ENCODE data around the gene ZNF417.
"Not testable (repeated sequence)": the region's sequence is repeated elsewhere in the genome, so short reads cannot be mapped to it uniquely, and the experiment has no call there.

ZNF417 gene

DNA sequence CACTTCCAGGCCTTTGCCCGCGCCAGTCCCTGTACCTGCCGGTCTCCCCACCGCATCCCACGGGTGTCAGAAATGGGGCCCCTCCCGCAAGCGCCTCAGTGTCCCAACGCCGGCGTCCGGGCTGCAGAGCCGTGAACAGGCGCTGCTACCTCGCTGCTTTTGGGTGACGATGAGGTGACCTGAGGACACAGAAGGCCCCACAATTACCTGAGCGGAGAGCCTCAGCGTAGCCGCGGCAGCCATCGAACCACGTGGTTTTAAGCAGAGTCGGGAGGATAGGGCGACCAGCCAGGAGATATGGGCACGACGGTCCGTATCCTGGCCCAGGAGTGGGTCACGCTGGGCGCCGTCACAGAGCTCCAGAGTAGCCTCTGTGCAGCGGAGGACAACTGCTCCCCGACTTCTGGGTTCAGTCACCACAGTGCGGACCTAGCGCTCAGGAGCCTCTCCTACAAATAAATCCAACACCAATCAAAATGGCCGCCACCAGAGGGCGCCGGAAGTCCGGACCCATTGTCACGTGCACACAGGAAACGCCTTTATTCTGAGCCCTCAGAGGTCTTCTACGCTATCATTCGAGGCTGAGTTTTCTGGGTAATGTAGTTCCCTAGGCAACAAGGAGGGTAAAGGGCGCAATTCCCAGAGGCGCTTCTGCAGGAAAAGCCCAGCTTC is 27.7 kb downstream of the ZNF417 start, which contains the start of gene ZNF814:
ZNF814 (minus strand) TSS at position 478 of the 672 bp plus-strand sequence; CDS start at position 243, 235 bp downstream.
- Histone ChIP-seq H3K9me3 (ENCODE audit: control insufficient read depth in 2 of 2, low read length in 2 of 2) (peaks cover 0 to 9% of the 10 kb centered on the region in 2 donors), H3K27me3 (ENCODE audit: control insufficient read depth in 2 of 2, insufficient read depth in 2 of 2, low read length in 2 of 2) (no peaks in the 10 kb centered on the region), H3K4me1 (ENCODE audit: control insufficient read depth in 2 of 2, insufficient read depth in 2 of 2, low read length in 2 of 2) (peaks cover 0 to 2% of the 10 kb centered on the region in 2 donors), H3K27ac (ENCODE audit: low read depth in 2 of 2, low read length in 2 of 2) (peak within 1 kb of the TSS; percentile 75 to 83), H3K36me3 (ENCODE audit: control insufficient read depth in 2 of 2, insufficient read depth in 2 of 2, low read length in 2 of 2) (peaks cover 9 to 12% of the 10 kb centered on the region in 2 donors), H3K9ac (ENCODE audit: low read depth in 1 of 2, low read length in 2 of 2) (peak within 1 kb of the TSS; percentile 69 to 81), H3K4me3 (ENCODE audit: low read length in 2 of 2) (peak within 1 kb of the TSS; percentile 96 to 97)

DNA sequence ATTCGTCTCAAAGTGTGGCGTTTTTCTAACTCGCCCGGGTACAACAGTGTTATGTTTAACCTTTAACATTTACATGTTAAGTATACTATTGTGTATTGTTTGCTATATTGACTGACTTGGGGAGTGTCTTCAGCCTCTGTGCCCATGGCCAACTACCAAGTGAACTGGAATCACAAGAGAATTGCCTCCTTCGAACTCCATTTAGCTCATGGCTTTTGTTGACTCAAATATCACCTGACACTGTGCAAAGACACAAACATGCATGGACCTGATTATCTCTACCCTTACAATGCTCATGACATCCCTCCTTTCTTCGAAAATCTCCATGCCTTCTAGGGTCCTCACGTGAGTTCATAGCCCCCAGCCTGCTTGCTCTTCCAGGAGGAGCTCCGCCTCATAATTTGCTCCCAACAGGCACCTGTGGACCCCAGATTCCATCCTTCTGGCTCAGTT is 28.3 kb downstream of the ZNF417 start:
- Histone ChIP-seq H3K36me3 (ENCODE audit: control insufficient read depth in 2 of 2, insufficient read depth in 2 of 2, low read length in 2 of 2) (peaks cover 9 to 12% of the 10 kb centered on the region in 2 donors), H3K4me1 (ENCODE audit: control insufficient read depth in 2 of 2, insufficient read depth in 2 of 2, low read length in 2 of 2) (peaks cover 0 to 2% of the 10 kb centered on the region in 2 donors), H3K9me3 (ENCODE audit: control insufficient read depth in 2 of 2, low read length in 2 of 2) (peaks cover 0 to 9% of the 10 kb centered on the region in 2 donors), H3K27ac (ENCODE audit: low read depth in 2 of 2, low read length in 2 of 2) (peak overlapping the region; percentile 75 to 83), H3K4me3 (ENCODE audit: low read length in 2 of 2) (peak overlapping the region; percentile 96 to 97), H3K27me3 (ENCODE audit: control insufficient read depth in 2 of 2, insufficient read depth in 2 of 2, low read length in 2 of 2) (no peaks in the 10 kb centered on the region), H3K9ac (ENCODE audit: low read depth in 1 of 2, low read length in 2 of 2) (peak overlapping the region; percentile 69 to 81)

DNA sequence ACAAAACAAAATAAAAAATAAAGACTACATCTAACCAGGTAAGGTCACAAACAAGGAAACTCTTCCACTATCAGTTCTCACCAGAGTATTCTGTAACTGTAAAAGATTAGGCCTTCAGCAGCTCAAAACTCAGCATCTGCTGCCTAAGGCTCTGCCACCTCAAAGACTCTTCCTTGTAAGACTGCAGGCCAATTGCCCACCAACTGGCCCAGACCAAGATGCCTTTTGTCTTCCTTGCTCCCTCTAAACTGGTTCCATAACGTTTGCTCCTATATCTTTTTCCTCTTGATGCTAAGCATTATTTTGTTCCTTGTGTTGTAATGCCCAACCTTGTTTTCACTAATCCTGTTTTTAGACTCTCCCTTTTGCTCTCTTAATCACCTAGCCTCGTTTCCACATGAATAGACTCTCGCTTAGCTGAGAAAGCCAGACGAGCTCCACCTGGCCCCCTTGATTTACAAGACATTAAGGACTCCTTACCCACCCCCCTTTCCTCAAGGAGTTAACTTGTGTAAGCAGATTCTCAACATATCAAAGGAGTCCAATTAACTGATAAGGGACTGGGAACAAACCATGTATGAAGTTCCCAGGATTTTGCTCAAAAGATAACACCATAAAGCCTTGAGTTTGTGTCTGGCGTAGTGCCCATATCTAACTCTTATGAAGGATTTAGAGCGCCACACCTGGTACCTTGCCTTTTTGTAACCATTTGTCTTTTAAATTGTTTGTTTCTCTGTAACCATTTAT is 29.0 kb downstream of the ZNF417 start:
- Histone ChIP-seq H3K36me3 (ENCODE audit: control insufficient read depth in 2 of 2, insufficient read depth in 2 of 2, low read length in 2 of 2) (peaks cover 9 to 12% of the 10 kb centered on the region in 2 donors), H3K9me3 (ENCODE audit: control insufficient read depth in 2 of 2, low read length in 2 of 2) (peaks cover 0 to 9% of the 10 kb centered on the region in 2 donors), H3K9ac (ENCODE audit: low read depth in 1 of 2, low read length in 2 of 2) (peak overlapping the region in 1 of 2 donors; percentile 8), H3K4me1 (ENCODE audit: control insufficient read depth in 2 of 2, insufficient read depth in 2 of 2, low read length in 2 of 2) (peaks cover 0 to 2% of the 10 kb centered on the region in 2 donors), H3K27ac (ENCODE audit: low read depth in 2 of 2, low read length in 2 of 2) (peak overlapping the region in 1 of 2 donors; percentile 23), H3K27me3 (ENCODE audit: control insufficient read depth in 2 of 2, insufficient read depth in 2 of 2, low read length in 2 of 2) (no peaks in the 10 kb centered on the region), H3K4me3 (ENCODE audit: low read length in 2 of 2) (peak overlapping the region; percentile 22 to 97)

GRCh38 chr19:57886046-57886445 is 30.3 kb downstream of the ZNF417 start:
- Histone ChIP-seq H3K9me3 (ENCODE audit: control insufficient read depth in 2 of 2, low read length in 2 of 2) (peaks cover 0 to 9% of the 10 kb centered on the region in 2 donors), H3K9ac (ENCODE audit: low read depth in 1 of 2, low read length in 2 of 2) (no peak overlapping the region), H3K27ac (ENCODE audit: low read depth in 2 of 2, low read length in 2 of 2) (no peak overlapping the region), H3K4me1 (ENCODE audit: control insufficient read depth in 2 of 2, insufficient read depth in 2 of 2, low read length in 2 of 2) (peaks cover 0 to 2% of the 10 kb centered on the region in 2 donors), H3K36me3 (ENCODE audit: control insufficient read depth in 2 of 2, insufficient read depth in 2 of 2, low read length in 2 of 2) (peaks cover 9 to 12% of the 10 kb centered on the region in 2 donors), H3K4me3 (ENCODE audit: low read length in 2 of 2) (no peak overlapping the region), H3K27me3 (ENCODE audit: control insufficient read depth in 2 of 2, insufficient read depth in 2 of 2, low read length in 2 of 2) (no peaks in the 10 kb centered on the region)

GRCh38 chr19:57873883-57874799 is 42.3 kb downstream of the ZNF417 start:
- H3K9ac ChIP-seq (ENCODE audit: low read depth in 1 of 2, low read length in 2 of 2); H3K4me1 ChIP-seq (ENCODE audit: control insufficient read depth in 2 of 2, insufficient read depth in 2 of 2, low read length in 2 of 2); H3K27ac ChIP-seq (ENCODE audit: low read depth in 2 of 2, low read length in 2 of 2); H3K27me3 ChIP-seq (ENCODE audit: control insufficient read depth in 2 of 2, insufficient read depth in 2 of 2, low read length in 2 of 2): not testable (repeated sequence)
- peaks cover 19 to 29% of the 10 kb centered on the region in 2 donors for H3K36me3 ChIP-seq (ENCODE audit: control insufficient read depth in 2 of 2, insufficient read depth in 2 of 2, low read length in 2 of 2)
- peak overlapping the region in 1 of 2 donors; percentile 2 for H3K4me3 ChIP-seq (ENCODE audit: low read length in 2 of 2)
- peaks cover 31 to 37% of the 10 kb centered on the region in 2 donors for H3K9me3 ChIP-seq (ENCODE audit: control insufficient read depth in 2 of 2, low read length in 2 of 2)

DNA sequence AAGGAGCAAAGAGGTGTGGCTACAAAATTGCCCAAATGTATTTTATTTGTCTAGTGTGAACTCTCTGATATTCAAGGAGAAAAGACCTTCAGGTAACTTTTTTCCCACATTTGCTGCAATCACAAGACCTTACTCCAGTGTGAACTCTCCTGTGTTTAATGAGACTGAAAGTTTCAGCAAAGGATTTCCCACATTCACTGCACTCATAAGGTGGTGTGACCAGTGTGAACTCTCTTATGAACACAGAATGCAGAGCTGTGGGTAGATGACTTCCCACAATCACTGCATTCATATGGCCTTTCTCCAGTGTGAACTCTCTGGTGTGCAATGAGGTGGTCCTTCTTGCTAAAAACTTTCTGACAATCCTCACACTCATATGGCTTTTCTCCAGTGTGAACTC is 43.9 kb downstream of the ZNF417 start:
- Histone ChIP-seq H3K36me3 (ENCODE audit: control insufficient read depth in 2 of 2, insufficient read depth in 2 of 2, low read length in 2 of 2) (peaks cover 23 to 35% of the 10 kb centered on the region in 2 donors), H3K9ac (ENCODE audit: low read depth in 1 of 2, low read length in 2 of 2) (no peak overlapping the region), H3K4me3 (ENCODE audit: low read length in 2 of 2) (no peak overlapping the region), H3K4me1 (ENCODE audit: control insufficient read depth in 2 of 2, insufficient read depth in 2 of 2, low read length in 2 of 2) (no peaks in the 10 kb centered on the region), H3K27ac (ENCODE audit: low read depth in 2 of 2, low read length in 2 of 2) (no peak overlapping the region), H3K9me3 (ENCODE audit: control insufficient read depth in 2 of 2, low read length in 2 of 2) (peaks cover 34 to 42% of the 10 kb centered on the region in 2 donors), H3K27me3 (ENCODE audit: control insufficient read depth in 2 of 2, insufficient read depth in 2 of 2, low read length in 2 of 2) (no peaks in the 10 kb centered on the region)

GRCh38 chr19:57870225-57870624 is 46.2 kb downstream of the ZNF417 start:
- Histone ChIP-seq H3K9ac (ENCODE audit: low read depth in 1 of 2, low read length in 2 of 2) (no peak overlapping the region), H3K9me3 (ENCODE audit: control insufficient read depth in 2 of 2, low read length in 2 of 2) (peaks cover 21 to 33% of the 10 kb centered on the region in 2 donors), H3K4me1 (ENCODE audit: control insufficient read depth in 2 of 2, insufficient read depth in 2 of 2, low read length in 2 of 2) (no peaks in the 10 kb centered on the region), H3K4me3 (ENCODE audit: low read length in 2 of 2) (no peak overlapping the region), H3K27ac (ENCODE audit: low read depth in 2 of 2, low read length in 2 of 2) (no peak overlapping the region), H3K27me3 (ENCODE audit: control insufficient read depth in 2 of 2, insufficient read depth in 2 of 2, low read length in 2 of 2) (no peaks in the 10 kb centered on the region), H3K36me3 (ENCODE audit: control insufficient read depth in 2 of 2, insufficient read depth in 2 of 2, low read length in 2 of 2) (peaks cover 29 to 37% of the 10 kb centered on the region in 2 donors)

GRCh38 chr19:57869655-57870054 is 46.7 kb downstream of the ZNF417 start:
- not testable (repeated sequence) for H3K4me3 ChIP-seq (ENCODE audit: low read length in 2 of 2); H3K9ac ChIP-seq (ENCODE audit: low read depth in 1 of 2, low read length in 2 of 2); H3K4me1 ChIP-seq (ENCODE audit: control insufficient read depth in 2 of 2, insufficient read depth in 2 of 2, low read length in 2 of 2); H3K27ac ChIP-seq (ENCODE audit: low read depth in 2 of 2, low read length in 2 of 2); H3K27me3 ChIP-seq (ENCODE audit: control insufficient read depth in 2 of 2, insufficient read depth in 2 of 2, low read length in 2 of 2)
- Histone ChIP-seq H3K36me3 (ENCODE audit: control insufficient read depth in 2 of 2, insufficient read depth in 2 of 2, low read length in 2 of 2) (peaks cover 33 to 41% of the 10 kb centered on the region in 2 donors), H3K9me3 (ENCODE audit: control insufficient read depth in 2 of 2, low read length in 2 of 2) (peaks cover 20 to 32% of the 10 kb centered on the region in 2 donors)

DNA sequence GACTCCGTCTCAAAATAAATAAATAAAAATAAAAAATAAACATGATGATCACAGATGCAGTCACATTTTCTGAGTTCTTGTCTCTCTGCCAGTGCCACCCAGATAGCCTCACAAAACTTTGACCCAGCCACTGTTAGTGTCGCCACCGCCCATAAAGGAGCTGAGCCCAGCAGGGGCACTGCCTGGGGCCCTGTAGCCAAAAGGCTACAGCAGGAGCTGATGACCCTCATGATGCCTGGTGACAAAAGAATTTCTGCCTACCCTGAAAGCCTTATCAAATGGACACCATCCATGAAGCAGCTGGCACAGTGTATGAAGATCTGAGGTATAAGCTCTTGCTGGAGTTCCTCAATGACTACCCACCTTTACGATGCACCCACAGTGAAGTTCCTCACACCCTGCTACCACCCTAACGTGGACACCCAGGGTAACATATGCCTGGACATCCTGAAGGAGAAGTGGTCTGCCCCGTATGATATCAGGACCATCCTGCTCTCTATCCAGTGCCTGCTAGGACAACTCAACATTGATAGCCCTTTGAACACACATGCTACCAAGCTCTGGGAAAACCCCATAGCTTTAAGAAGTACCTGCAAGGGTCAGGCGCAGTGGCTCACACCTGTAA is 48.4 kb downstream of the ZNF417 start:
- Histone ChIP-seq H3K36me3 (ENCODE audit: control insufficient read depth in 2 of 2, insufficient read depth in 2 of 2, low read length in 2 of 2) (peaks cover 38 to 40% of the 10 kb centered on the region in 2 donors), H3K27ac (ENCODE audit: low read depth in 2 of 2, low read length in 2 of 2) (no peak overlapping the region), H3K9ac (ENCODE audit: low read depth in 1 of 2, low read length in 2 of 2) (no peak overlapping the region), H3K4me3 (ENCODE audit: low read length in 2 of 2) (no peak overlapping the region), H3K4me1 (ENCODE audit: control insufficient read depth in 2 of 2, insufficient read depth in 2 of 2, low read length in 2 of 2) (no peaks in the 10 kb centered on the region), H3K9me3 (ENCODE audit: control insufficient read depth in 2 of 2, low read length in 2 of 2) (peaks cover 13 to 23% of the 10 kb centered on the region in 2 donors), H3K27me3 (ENCODE audit: control insufficient read depth in 2 of 2, insufficient read depth in 2 of 2, low read length in 2 of 2) (no peaks in the 10 kb centered on the region)

All from mucosa of rectum (tissue), 2 donors.